HUES6 (cell line): ENCODE data around the gene NCF4.

ENCODE experiments used
- H3K27ac ChIP-seq: 2 replicates; pipeline ENCODE4 v1.7.0; 2013; ENCODE audit warnings: low read depth, mild to moderate bottlenecking, low read length, inconsistent platforms
- H3K27me3 ChIP-seq: 2 replicates; pipeline ENCODE4 v1.6.1; 2013; ENCODE audit warnings: low read length; ENCODE audit not compliant: control insufficient read depth, insufficient read depth
- H3K36me3 ChIP-seq: 2 replicates; pipeline ENCODE4 v1.6.1; 2013; ENCODE audit warnings: low read length; ENCODE audit not compliant: control insufficient read depth, insufficient read depth
- H3K4me1 ChIP-seq: 2 replicates; pipeline ENCODE4 v1.6.1; 2013; ENCODE audit warnings: low read length; ENCODE audit not compliant: control insufficient read depth, insufficient read depth
- H3K4me3 ChIP-seq: 2 replicates; pipeline ENCODE4 v1.5.1; 2013; ENCODE audit warnings: low read depth, low read length
- H3K9ac ChIP-seq: one replicate; pipeline ENCODE4 v1.6.1; 2013; ENCODE audit warnings: mild to moderate bottlenecking, low read length
- H3K9me3 ChIP-seq: 2 replicates; pipeline ENCODE4 v1.6.1; 2013; ENCODE audit warnings: low read depth, low read length; ENCODE audit not compliant: control insufficient read depth, insufficient read depth

The NCF4 gene

GRCh38 chr22:36860821-36861659 is at the start of gene NCF4:
TSS of gene NCF4 (plus strand) at chr22:36861006. CDS start at chr22:36861172, 166 bp downstream.
- peaks cover 29% of the 10 kb centered on the region for H3K27me3 ChIP-seq
- H3K36me3 ChIP-seq, result no peaks in the 10 kb centered on the region
- H3K9me3 ChIP-seq, result no peaks in the 10 kb centered on the region
- H3K9ac ChIP-seq, result no peak within 1 kb of the TSS
- no peaks in the 10 kb centered on the region for H3K4me1 ChIP-seq
- no peak within 1 kb of the TSS for H3K27ac ChIP-seq
- H3K4me3 ChIP-seq, result no peak within 1 kb of the TSS

- Histone ChIP-seq H3K9me3 (no peaks in the 10 kb centered on the region), H3K4me3 (no peak overlapping the region), H3K36me3 (no peaks in the 10 kb centered on the region), H3K4me1 (peaks cover 31% of the 10 kb centered on the region), H3K27me3 (peaks cover 38% of the 10 kb centered on the region), H3K27ac (no peak overlapping the region), H3K9ac (no peak overlapping the region)
Measured at GRCh38 chr22:36811094-36811800, 49.6 kb upstream of the NCF4 start.

DNA sequence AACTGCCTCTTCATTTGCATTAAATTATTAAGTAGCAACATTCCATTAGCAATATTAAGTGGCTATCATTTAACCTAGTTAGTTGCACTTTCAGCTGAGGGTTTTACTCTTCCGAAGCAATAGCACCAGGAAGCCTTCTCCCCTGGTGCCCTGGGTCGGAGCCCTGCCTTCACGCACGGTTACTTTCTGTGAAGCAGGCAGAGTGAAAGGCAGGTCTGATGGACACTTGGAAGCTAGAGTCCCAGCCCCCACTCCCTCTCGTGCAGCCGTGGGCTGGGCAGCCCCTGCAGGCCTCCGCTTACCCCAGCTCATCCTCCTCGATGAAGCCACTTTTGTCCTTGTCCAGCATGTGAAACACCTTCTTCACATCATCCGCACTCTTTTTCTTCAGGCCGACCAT is 46.0 kb upstream of the NCF4 start:
- Histone ChIP-seq H3K27ac (no peak overlapping the region), H3K36me3 (no peaks in the 10 kb centered on the region), H3K9ac (no peak overlapping the region), H3K27me3 (peaks cover 68% of the 10 kb centered on the region), H3K4me3 (no peak overlapping the region), H3K9me3 (no peaks in the 10 kb centered on the region), H3K4me1 (peaks cover 39% of the 10 kb centered on the region)

DNA sequence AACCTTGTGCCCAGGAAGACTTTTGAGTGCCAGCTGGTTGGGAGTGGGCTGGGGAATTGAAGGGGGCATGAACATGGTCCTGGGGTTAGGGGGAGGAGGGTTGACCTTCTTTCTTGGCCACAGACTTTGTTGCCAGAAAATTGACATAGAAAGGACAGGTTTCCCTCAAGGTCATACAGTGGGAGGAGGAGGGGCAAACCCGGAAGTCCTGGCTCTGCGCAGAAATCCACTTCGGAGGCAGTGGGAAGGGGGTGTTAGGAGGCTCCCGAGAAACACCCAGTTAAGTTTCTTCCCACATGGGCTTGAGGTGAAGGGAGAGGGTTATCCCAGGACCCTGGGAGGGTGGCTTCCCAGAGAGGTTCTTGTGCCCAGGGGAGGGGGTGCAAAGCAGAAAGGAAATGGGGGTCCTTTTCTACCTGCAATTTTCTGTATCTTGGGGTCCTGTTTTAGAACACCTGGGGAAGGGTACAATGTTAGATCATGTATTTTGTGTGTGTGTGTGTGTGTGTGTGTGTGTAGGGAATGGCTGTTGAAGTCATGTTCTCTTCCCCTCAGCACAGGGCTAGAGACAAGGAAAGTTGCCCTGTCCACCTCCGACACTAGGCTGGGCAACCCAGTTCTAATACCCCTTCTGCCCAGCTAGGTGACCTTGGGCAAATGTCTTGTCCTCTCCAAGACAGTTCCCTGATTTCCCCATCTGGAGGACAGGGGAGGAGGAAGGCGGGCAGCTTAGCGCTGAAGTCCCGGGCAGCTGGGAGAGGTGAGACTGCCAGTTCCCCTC is 45.1 kb upstream of the NCF4 start:
- Histone ChIP-seq H3K36me3 (no peaks in the 10 kb centered on the region), H3K4me3 (peak overlapping the region; percentile 63), H3K9ac (no peak overlapping the region), H3K27me3 (peaks cover 70% of the 10 kb centered on the region), H3K4me1 (peaks cover 39% of the 10 kb centered on the region), H3K9me3 (no peaks in the 10 kb centered on the region), H3K27ac (no peak overlapping the region)

DNA sequence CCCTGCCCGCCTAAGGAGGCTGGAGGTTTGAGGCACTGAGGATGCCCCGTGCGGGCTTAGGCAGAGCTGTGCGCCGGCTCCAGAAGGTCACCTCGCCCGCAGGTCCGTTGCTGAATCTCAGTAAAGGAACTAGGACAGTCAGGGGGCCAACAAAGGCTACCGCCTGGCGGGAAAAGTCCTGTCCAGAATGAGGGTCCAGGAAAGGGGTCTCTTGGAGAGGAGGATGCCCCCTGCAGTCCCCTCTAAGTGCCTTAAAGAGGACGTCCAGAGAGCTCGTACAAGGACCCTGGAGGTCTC is 44.5 kb upstream of the NCF4 start:
- no peak overlapping the region for H3K9ac ChIP-seq
- peaks cover 70% of the 10 kb centered on the region for H3K27me3 ChIP-seq
- peaks cover 39% of the 10 kb centered on the region for H3K4me1 ChIP-seq
- no peaks in the 10 kb centered on the region for H3K9me3 ChIP-seq
- no peaks in the 10 kb centered on the region for H3K36me3 ChIP-seq
- no peak overlapping the region for H3K27ac ChIP-seq
- H3K4me3 ChIP-seq, result peak overlapping the region; percentile 63

GRCh38 chr22:36816636-36817524 is 43.9 kb upstream of the NCF4 start, which contains the start of gene PVALB:
TSS of gene PVALB (minus strand) at chr22:36817035. CDS start at chr22:36817005, 30 bp downstream.
- Histone ChIP-seq H3K27ac (no peak within 1 kb of the TSS), H3K9ac (no peak within 1 kb of the TSS), H3K4me3 (peak within 1 kb of the TSS; percentile 63), H3K4me1 (peaks cover 39% of the 10 kb centered on the region), H3K27me3 (peaks cover 70% of the 10 kb centered on the region), H3K9me3 (no peaks in the 10 kb centered on the region), H3K36me3 (no peaks in the 10 kb centered on the region)

- H3K4me3 ChIP-seq, result peak overlapping the region; percentile 63
- H3K4me1 ChIP-seq, result peaks cover 42% of the 10 kb centered on the region
- H3K27ac ChIP-seq, result no peak overlapping the region
- H3K27me3 ChIP-seq, result peaks cover 70% of the 10 kb centered on the region
- no peaks in the 10 kb centered on the region for H3K36me3 ChIP-seq
- H3K9me3 ChIP-seq, result no peaks in the 10 kb centered on the region
- no peak overlapping the region for H3K9ac ChIP-seq
Measured at GRCh38 chr22:36817525-36817848, 43.3 kb upstream of the NCF4 start.

DNA sequence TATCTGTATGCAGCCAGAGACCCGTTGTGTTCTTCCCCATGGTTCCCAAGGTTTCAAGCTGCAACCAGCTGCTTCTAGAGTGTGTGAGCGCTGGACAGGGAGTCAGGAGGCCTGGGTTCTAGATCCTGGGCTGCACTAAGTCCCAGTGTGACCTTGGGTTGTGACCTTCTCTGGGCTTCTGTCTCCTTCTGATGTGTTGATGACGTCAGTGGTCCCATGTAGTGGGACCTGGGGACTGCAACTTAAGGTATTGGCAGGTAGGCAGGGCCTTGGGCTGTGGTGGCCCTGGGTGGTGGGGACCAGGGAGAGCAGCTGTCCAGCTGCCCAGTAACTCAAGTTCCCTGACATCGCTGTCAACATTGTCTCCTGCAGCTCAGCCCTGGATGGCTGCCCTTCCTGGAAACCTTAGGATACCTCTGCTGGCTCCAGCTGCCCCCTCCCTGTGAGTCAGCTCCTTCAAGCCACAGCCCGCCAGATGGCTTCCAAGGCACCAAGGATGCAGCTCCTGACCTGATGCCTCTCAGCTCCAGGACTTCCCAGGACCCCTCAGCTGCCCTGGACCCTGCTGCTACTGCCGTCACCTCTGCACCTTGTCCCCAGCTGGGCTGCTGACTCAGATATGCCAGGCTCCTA is 42.7 kb upstream of the NCF4 start:
- Histone ChIP-seq H3K4me1 (peaks cover 47% of the 10 kb centered on the region), H3K36me3 (no peaks in the 10 kb centered on the region), H3K4me3 (no peak overlapping the region), H3K9me3 (no peaks in the 10 kb centered on the region), H3K27ac (no peak overlapping the region), H3K27me3 (peaks cover 64% of the 10 kb centered on the region), H3K9ac (no peak overlapping the region)

GRCh38 chr22:36819112-36819511 is 41.7 kb upstream of the NCF4 start:
- H3K27me3 ChIP-seq, result peaks cover 54% of the 10 kb centered on the region

DNA sequence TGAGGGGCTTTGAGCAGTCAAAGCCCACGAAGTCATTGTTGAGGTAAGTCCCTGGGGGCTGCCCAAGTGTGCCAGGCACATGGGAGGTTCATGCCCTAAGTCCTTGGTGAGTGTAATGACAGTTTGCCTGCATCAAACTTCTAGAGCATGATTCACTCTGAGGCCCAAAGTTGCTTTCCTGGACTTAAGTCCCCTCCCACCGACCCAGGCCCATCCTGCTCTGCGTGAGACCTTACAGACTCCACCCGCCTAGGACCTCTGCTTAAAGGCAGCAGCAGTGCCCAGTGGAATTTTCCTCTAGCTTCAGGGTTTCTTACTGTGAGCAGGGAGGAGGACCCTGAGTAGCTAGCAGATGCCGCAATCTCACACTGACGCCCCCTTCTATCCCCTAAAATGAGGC is 38.2 kb upstream of the NCF4 start:
- Histone ChIP-seq H3K4me1 (peaks cover 29% of the 10 kb centered on the region; the same call in 1 of the 2 replicates), H3K27ac (no peak overlapping the region), H3K36me3 (no peaks in the 10 kb centered on the region), H3K9me3 (no peaks in the 10 kb centered on the region), H3K4me3 (no peak overlapping the region), H3K9ac (no peak overlapping the region), H3K27me3 (peaks cover 19% of the 10 kb centered on the region)

More at GRCh38 chr22:36819112-36819511, 41.7 kb upstream of the NCF4 start:
- peaks cover 46% of the 10 kb centered on the region for H3K4me1 ChIP-seq
- no peaks in the 10 kb centered on the region for H3K36me3 ChIP-seq
- H3K9ac ChIP-seq, result no peak overlapping the region
- H3K4me3 ChIP-seq, result no peak overlapping the region
- no peak overlapping the region for H3K27ac ChIP-seq
- no peaks in the 10 kb centered on the region for H3K9me3 ChIP-seq
